BE2C (cell line): ENCODE data around the gene ECHDC3.

ENCODE experiments used
- DNase-seq: peaks from one replicate; pipeline ENCODE4 v3.0.0-alpha.2; 2020
- H3K27me3 ChIP-seq: fragments of 250-450 bp; sonication (Bioruptor Pico); 2 replicates; pipeline ENCODE4 v1.5.1; 2020; ENCODE audit warnings: mild to moderate bottlenecking
- H3K36me3 ChIP-seq: fragments of 250-450 bp; sonication (Bioruptor Pico); 2 replicates; pipeline ENCODE4 v1.5.1; 2020; ENCODE audit warnings: mild to moderate bottlenecking
- H3K4me1 ChIP-seq: fragments of 250-450 bp; sonication (Bioruptor Pico); 2 replicates; pipeline ENCODE4 v1.5.1; 2020
- H3K4me3 ChIP-seq: 2 replicates; pipeline ENCODE4 v1.5.1; 2011; ENCODE audit warnings: low read depth, low read length
- H3K9me3 ChIP-seq: fragments of 250-450 bp; sonication (Bioruptor Pico); 2 replicates; pipeline ENCODE4 v1.5.1; 2020
- TF ChIP-seq, protein P1 (sequence below): IDR thresholded peaks from 2 replicates; pipeline ENCODE4 v1.5.1; 2012; ENCODE audit warnings: mild to moderate bottlenecking, low read depth, low read length

Gene ECHDC3

DNA sequence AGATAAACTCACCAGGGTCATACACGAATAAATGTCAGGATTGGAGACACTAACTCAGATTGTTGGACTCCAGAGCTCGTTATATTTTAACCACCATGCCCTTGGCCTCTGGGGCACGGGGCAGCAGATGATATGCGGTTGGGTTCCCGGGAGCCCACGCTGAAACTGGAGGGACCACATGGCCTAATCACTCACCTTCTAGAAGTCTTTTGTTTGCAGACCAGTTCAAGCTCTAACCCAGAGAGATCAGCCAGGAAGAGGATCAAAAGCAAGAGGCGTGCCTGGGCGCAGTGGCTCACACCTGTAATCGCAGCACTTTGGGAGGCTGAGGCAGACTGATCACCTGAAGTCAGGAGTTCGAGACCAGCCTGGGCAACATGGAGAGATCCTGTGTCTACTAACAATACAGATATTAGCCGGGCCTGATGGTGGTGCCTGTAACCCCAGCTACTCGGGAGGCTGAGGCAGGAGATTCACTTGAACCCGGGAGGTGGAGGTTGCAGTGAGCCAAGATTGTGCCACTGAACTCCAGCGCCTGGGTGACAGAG, 42.6 kb upstream of the ECHDC3 start:
- no peak for DNase-seq
- TF ChIP-seq, protein P1, sequence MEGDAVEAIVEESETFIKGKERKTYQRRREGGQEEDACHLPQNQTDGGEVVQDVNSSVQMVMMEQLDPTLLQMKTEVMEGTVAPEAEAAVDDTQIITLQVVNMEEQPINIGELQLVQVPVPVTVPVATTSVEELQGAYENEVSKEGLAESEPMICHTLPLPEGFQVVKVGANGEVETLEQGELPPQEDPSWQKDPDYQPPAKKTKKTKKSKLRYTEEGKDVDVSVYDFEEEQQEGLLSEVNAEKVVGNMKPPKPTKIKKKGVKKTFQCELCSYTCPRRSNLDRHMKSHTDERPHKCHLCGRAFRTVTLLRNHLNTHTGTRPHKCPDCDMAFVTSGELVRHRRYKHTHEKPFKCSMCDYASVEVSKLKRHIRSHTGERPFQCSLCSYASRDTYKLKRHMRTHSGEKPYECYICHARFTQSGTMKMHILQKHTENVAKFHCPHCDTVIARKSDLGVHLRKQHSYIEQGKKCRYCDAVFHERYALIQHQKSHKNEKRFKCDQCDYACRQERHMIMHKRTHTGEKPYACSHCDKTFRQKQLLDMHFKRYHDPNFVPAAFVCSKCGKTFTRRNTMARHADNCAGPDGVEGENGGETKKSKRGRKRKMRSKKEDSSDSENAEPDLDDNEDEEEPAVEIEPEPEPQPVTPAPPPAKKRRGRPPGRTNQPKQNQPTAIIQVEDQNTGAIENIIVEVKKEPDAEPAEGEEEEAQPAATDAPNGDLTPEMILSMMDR = no peak
- H3K36me3 ChIP-seq = no peaks in the 10 kb centered on the region
- no peaks in the 10 kb centered on the region for H3K27me3 ChIP-seq
- H3K9me3 ChIP-seq = no peaks in the 10 kb centered on the region
- H3K4me3 ChIP-seq = no peak overlapping the region
- no peaks in the 10 kb centered on the region for H3K4me1 ChIP-seq

DNA sequence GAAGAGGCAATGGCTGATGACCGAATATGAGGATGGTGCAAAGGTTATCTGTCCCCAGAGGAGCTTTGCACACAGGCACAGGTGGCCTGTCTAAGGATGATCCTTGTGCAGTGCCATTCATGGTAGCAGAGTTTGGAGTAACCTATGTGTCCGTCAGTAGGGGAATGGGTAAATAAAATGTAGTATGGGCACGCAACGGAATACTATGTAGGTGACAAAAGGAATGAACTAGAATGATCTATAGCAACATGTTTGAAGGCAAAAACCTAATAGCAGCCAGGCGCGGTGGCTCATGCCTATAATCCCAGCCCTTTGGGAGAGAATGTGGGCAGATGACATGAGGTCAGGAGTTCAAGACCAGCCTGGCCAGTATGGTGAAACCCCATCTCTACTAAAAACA, 41.6 kb upstream of the ECHDC3 start:
- H3K4me1 ChIP-seq = no peaks in the 10 kb centered on the region
- TF ChIP-seq, protein P1 = no peak
- H3K4me3 ChIP-seq = no peak overlapping the region
- H3K9me3 ChIP-seq = no peaks in the 10 kb centered on the region
- H3K27me3 ChIP-seq = no peaks in the 10 kb centered on the region
- no peaks in the 10 kb centered on the region for H3K36me3 ChIP-seq
- DNase-seq = no peak

DNA sequence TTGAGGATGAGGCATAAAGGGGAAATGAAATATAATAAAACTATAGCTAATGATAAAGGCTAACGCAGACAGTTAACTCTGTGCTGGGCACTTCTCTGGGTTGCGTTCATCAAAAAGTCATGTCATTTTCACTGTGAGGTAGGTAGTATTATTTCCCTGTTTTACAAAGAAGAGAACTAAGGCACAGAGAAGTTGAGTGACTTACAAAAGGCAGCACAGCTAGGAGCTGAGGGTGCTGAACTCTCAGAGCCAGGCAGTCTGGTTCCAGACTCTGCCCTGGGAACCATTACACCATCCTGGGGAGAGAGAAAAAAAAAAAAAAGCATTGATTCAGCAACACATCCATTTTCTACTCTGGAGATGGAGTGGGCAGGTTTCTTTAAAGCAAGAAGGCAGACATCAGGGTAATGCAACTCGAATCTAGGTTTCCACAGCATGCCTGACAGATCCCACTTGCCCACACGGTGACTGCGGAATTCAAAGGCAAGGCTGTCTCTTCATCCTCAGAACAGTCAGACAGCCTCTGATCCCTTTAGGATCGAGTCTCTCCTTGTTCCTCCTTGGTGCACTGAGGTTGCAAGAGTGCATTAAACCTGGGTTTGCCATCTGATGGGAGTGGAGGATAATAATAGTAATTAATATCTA, 40.6 kb upstream of the ECHDC3 start:
- Histone ChIP-seq H3K9me3 (no peaks in the 10 kb centered on the region), H3K4me1 (no peaks in the 10 kb centered on the region), H3K27me3 (no peaks in the 10 kb centered on the region), H3K36me3 (no peaks in the 10 kb centered on the region), H3K4me3 (no peak overlapping the region)
- TF ChIP-seq, protein P1 = no peak
- no peak for DNase-seq

DNA sequence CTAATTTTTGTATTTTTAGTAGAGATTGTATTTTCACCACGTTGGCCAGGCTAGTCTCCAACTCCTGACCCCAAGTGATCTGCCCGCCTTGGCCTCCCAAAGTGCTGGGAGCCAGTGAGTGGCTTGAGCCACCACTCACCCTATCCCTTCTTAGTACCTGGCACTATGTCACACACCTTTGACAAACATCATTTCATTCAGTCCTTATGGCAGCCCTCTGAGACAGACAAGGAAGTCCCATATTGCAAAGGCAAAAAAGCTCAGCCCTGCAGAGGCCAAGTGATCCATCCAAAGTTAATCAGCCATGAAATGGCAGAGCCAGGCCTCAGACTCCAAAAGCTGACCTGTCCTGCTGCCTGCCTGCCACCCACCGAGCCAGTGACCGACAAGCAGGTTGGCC, 39.9 kb upstream of the ECHDC3 start:
- Histone ChIP-seq H3K4me3 (no peak overlapping the region), H3K4me1 (no peaks in the 10 kb centered on the region), H3K27me3 (no peaks in the 10 kb centered on the region), H3K36me3 (no peaks in the 10 kb centered on the region), H3K9me3 (no peaks in the 10 kb centered on the region)
- no peak for DNase-seq
- TF ChIP-seq, protein P1 = no peak

DNA sequence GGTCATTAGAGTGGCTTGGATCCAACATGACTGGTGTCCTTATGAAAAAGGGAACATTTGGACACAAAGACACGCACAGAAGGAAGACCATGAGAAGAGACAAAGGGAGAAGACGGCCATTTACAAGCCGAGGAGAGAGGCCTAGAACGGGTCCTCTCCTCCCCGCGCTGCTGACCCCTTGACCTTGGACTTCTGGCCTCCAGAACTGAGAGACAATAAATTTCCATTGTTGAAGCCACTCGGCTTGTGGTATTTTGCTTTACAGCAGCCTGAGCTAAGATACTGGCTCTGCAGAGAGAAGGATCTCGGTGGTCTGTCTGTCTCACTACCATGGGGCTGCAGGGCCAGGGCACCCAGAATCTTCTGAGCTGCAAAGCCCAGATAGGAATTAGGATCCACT, 38.1 kb upstream of the ECHDC3 start:
- Histone ChIP-seq H3K36me3 (no peaks in the 10 kb centered on the region), H3K27me3 (no peaks in the 10 kb centered on the region), H3K4me3 (no peak overlapping the region), H3K9me3 (no peaks in the 10 kb centered on the region), H3K4me1 (no peaks in the 10 kb centered on the region)
- TF ChIP-seq, protein P1 = no peak
- DNase-seq = no peak

DNA sequence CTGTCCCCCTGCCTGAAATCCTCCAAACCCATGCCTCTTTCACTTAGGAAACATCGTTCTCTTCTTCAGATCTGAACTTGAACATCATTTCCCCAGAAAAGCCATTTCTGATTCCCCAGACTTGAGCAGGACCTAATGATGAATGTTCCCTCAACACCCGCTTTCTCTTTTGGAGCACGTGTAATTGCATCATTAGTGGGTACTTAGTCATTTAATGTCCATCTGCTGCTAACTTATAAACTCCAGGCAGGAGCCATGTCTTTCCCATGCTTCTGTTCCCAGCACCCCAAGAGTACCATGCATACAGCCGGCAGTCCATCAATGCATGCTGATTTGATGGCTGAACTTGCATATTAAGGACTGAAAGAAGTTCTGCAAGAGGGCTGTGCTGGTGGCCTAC, 36.5 kb upstream of the ECHDC3 start:
- TF ChIP-seq, protein P1 = no peak
- H3K4me1 ChIP-seq = no peaks in the 10 kb centered on the region
- no peak overlapping the region for H3K4me3 ChIP-seq
- H3K9me3 ChIP-seq = no peaks in the 10 kb centered on the region
- no peaks in the 10 kb centered on the region for H3K36me3 ChIP-seq
- DNase-seq = no peak
- H3K27me3 ChIP-seq = no peaks in the 10 kb centered on the region
